B cell (primary cell): ENCODE results near the gene GPA33.

Source experiments
- CTCF ChIP-seq: fragments of 200-600 bp; IDR thresholded peaks from one replicate; pipeline ENCODE4 v1.8.0; 2022; ENCODE audit warnings: antibody characterized with exemption, mild to moderate bottlenecking
- EZH2 ChIP-seq: IDR thresholded peaks from 2 replicates; pipeline ENCODE4 v1.6.1; 2012; ENCODE audit warnings: borderline replicate concordance, low read depth, mild to moderate bottlenecking, moderate library complexity, low read length; ENCODE audit not compliant: insufficient read depth, poor library complexity, severe bottlenecking

GRCh38 chr1:167092653-167093052 is 2.5 kb upstream of the GPA33 start:
- TF ChIP-seq EZH2: no peak
- no peak for TF ChIP-seq CTCF
